Purkinje cell (primary cell): ENCODE results near the gene ACTBL2. TPM values are rescaled to one million over a fixed set of nuclear protein-coding genes. Genes with fewer than 3 reads are reported as not detected.

Experiments used
- polyA plus RNA-seq: library from polyadenylated mRNA; unstranded; fragments of >200 nt; fragmentation: Nextera tagmentation; gene quantifications from 2 replicates; pipeline ENCODE4 v1.2.1, GENCODE V29; 2014

Gene ACTBL2
- not detected in 2 replicates for polyA plus RNA-seq

GRCh38 chr5:57482671-57483106 lies at the start of gene ACTBL2:
ACTBL2 (minus strand) TSS chr5:57482811; CDS start chr5:57482707, 104 bp downstream.

